Uterus (tissue), 2 donors: ENCODE data around the gene RWDD1.

Source experiments
- POLR2A ChIP-seq, 2 donors: fragments of 450-650 bp; IDR thresholded peaks; one replicate each; pipeline ENCODE4 v1.6.1; 2016; ENCODE audit warnings: antibody characterized with exemption in 2 of 2, mild to moderate bottlenecking in 1 of 2, moderate library complexity in 1 of 2
- TF ChIP-seq, protein P1 (sequence below), 4 experiments: fragments of 200-600 bp in 2 of 4; fragments of 450-650 bp in 2 of 4; sonication (generic) in 2 of 4; IDR thresholded peaks; one replicate each; pipeline ENCODE4 v1.5.1; 2016 to 2019; ENCODE audit warnings: antibody characterized with exemption in 4 of 4, mild to moderate bottlenecking in 2 of 4, moderate library complexity in 1 of 4

DNA sequence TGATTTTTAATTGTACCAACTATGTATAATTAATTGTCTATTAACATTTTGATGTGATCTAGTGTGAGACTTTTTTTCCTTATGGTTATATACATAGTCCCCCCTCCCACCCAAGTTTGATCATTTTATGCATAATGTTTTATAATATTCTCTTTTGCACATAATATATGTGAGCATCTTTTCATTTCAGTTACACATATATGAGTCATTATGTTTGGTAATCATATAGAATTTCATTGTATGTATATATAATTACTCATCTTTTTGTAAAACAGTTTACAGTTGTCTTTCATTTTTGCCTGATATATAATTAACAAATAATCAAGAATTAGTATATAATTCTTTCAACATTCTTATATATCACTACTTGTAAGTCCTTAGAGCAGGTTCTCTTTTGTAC lies 15.0 kb downstream of the RWDD1 start:
- TF ChIP-seq POLR2A (IDR thresholded peaks at IDR 0.05) = no peak
- TF ChIP-seq, protein P1, sequence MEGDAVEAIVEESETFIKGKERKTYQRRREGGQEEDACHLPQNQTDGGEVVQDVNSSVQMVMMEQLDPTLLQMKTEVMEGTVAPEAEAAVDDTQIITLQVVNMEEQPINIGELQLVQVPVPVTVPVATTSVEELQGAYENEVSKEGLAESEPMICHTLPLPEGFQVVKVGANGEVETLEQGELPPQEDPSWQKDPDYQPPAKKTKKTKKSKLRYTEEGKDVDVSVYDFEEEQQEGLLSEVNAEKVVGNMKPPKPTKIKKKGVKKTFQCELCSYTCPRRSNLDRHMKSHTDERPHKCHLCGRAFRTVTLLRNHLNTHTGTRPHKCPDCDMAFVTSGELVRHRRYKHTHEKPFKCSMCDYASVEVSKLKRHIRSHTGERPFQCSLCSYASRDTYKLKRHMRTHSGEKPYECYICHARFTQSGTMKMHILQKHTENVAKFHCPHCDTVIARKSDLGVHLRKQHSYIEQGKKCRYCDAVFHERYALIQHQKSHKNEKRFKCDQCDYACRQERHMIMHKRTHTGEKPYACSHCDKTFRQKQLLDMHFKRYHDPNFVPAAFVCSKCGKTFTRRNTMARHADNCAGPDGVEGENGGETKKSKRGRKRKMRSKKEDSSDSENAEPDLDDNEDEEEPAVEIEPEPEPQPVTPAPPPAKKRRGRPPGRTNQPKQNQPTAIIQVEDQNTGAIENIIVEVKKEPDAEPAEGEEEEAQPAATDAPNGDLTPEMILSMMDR (IDR thresholded peaks at IDR 0.05) = no peak
